OCI-LY7 (cell line): Measurements from ENCODE around the gene AGAP5.
"Not testable (repeated sequence)": the region's sequence is repeated elsewhere in the genome, so short reads cannot be mapped to it uniquely, and the experiment has no call there.

Source experiments
- CTCF ChIP-seq: fragments of 200-600 bp; sonication (generic); conservative IDR thresholded peaks from 2 replicates; pipeline ENCODE4 v1.5.1; 2014; ENCODE audit warnings: mild to moderate bottlenecking, antibody characterized with exemption, low read length, moderate library complexity, mixed read lengths
- EZH2phosphoT487 ChIP-seq: fragments of 200-600 bp; sonication (generic); IDR thresholded peaks from 2 replicates; pipeline ENCODE4 v1.6.1; 2018; ENCODE audit warnings: low read depth, borderline replicate concordance, mild to moderate bottlenecking, mixed run types, antibody characterized with exemption, low read length, moderate library complexity, mixed read lengths

GRCh38 chr10:73708122-73708521 lies 10.2 kb upstream of the AGAP5 start:
- not testable (repeated sequence) for TF ChIP-seq CTCF, EZH2phosphoT487
